GM18951 (cell line): ENCODE results near the gene FOXF1.

Source experiments
- POLR2A ChIP-seq: IDR thresholded peaks from 4 replicates; pipeline ENCODE4 v1.6.1; 2011; ENCODE audit warnings: mild to moderate bottlenecking; ENCODE audit not compliant: insufficient read length, insufficient read depth; ENCODE audit errors: extremely low read depth
- in situ Hi-C: fragments of 300-500 bp; cut with MboI; formaldehyde crosslinking; loops from one replicate; pipeline ENCODE4 v1.12.0; 2022; ENCODE audit warnings: low sequenced_read_pairs, mixed read lengths, inconsistent platforms; ENCODE audit not compliant: unreplicated experiment

FOXF1 gene

GRCh38 chr16:86510465-86511261 lies at the start of gene FOXF1:
TSS of gene FOXF1 (plus strand) at chr16:86510527. CDS start at chr16:86510570, 43 bp downstream.
- in situ Hi-C loops = loop anchor here (25.0 kb wide), 2 partner anchors 173 to 698 kb away; no protein-coding TSS in a partner anchor
- no peak for TF ChIP-seq POLR2A

DNA sequence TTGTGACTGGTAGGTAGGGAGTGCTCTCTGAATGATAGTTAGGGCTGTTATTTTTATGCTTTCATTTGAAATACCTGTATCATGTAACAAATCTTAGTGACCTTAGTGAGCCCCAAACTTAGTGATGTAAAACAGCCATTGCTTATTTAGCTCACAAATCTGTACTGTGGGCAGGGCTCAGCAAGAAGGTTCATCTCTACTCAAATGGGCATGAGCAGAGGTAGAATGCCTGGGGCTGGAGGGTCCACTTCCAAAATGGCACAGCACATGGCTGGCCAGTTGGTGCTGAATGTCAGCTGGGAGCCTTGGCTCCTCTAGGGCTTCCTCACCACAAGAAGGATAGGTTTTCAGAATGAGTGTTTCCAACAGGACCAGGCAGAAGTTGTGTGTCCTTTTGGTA lies 49.3 kb upstream of the FOXF1 start:
- in situ Hi-C loops = no loop called here
- TF ChIP-seq POLR2A = no peak

- in situ Hi-C loops = no loop called here
- TF ChIP-seq POLR2A = no peak
Observed at GRCh38 chr16:86462334-86463084, 47.8 kb upstream of the FOXF1 start.

GRCh38 chr16:86464044-86464443 lies 46.3 kb upstream of the FOXF1 start:
- in situ Hi-C loops = no loop called here
- no peak for TF ChIP-seq POLR2A

- in situ Hi-C loops = no loop called here
- TF ChIP-seq POLR2A = no peak
Observed at GRCh38 chr16:86465434-86465833, 44.9 kb upstream of the FOXF1 start.

- no peak for TF ChIP-seq POLR2A
- in situ Hi-C loops = no loop called here
Observed at GRCh38 chr16:86466696-86467406, 43.5 kb upstream of the FOXF1 start.

DNA sequence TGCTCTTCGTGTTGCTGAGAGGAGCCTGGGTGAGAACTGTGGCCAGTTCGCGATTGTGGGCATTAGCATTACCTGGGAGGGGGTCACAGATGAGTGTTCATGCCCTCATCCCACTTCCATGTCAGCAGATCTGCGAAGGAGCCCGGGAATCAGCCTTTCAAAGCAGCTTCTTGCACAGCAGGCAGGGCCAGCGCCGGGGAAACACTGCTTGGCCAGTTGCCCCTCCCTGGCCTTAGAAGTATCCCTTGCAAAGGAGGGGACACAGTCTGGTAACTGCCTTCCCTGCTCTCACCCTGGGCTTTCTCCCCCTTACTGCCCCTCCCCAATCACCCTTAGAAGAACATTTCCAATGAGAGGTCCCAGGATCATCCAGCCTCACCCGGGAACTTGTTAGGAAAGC lies 42.8 kb upstream of the FOXF1 start:
- no peak for TF ChIP-seq POLR2A
- in situ Hi-C loops = no loop called here

GRCh38 chr16:86470964-86471363 lies 39.4 kb upstream of the FOXF1 start:
- in situ Hi-C loops = no loop called here
- no peak for TF ChIP-seq POLR2A

DNA sequence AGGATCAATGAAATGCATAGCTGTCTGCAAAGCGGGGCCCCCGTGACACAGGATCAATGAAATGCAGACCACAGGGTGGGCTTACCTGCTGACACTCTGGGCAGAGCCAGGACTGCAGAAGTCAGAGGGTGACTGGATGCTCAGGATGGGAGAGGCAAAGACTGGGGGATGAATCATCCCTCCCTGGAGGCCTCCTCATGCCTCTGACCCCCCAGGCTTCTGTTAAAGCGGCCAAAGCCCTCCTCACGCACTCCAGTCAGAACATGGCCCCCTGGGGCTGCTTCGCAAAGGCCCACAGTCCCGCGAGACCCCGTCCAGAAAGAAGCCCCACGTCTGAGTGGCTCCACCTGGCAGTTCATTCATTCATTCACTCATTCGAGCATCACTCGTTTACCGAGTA lies 38.4 kb upstream of the FOXF1 start:
- in situ Hi-C loops = no loop called here
- no peak for TF ChIP-seq POLR2A

DNA sequence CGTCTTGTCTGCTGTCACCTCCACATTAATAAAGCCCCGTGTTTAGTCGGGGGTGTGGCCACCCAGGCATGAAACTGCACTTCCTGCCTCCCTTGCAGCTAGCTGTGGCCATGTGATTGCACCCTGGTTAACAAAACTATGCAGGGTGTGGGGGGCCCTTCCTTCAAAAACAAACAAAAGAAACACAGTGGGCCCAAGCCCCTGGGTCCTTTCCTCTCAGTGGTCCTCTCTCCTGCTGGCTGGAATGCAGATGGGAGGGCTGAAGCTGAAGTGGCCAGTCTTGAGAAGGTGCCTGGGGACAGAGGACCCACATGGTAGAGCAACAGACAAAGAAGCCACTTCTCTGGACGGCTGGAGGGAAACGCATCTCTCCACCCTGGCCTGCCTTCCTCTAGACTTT lies 38.0 kb upstream of the FOXF1 start:
- no peak for TF ChIP-seq POLR2A
- in situ Hi-C loops = no loop called here

DNA sequence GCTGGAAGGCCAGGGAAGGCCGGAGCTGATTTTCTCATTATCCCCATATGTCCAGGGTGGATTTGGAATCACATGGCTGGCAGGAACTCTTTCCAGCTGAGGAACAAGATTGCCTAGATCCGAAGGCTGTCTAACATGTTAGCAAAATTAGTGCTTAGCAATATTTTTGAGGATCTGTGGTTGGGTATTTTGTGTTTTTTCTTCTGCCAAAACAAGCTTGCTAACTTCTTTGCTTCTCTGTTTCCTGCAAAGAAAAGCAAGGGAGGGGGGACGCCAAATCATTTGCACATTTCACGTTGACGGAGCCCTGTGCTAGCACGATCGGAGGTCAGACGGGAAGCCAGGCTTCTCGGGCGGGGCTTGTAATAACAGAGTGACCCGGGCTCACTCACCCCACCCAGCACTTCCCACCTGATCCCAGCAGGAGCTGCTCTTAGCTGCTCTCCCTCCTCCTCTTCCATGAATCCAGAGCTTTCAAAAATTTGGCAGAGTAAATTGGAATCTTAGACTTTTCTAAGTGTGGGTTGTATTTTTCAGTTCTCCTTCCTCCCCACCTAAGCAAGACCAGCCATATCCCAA lies 33.3 kb upstream of the FOXF1 start:
- in situ Hi-C loops = no loop called here

DNA sequence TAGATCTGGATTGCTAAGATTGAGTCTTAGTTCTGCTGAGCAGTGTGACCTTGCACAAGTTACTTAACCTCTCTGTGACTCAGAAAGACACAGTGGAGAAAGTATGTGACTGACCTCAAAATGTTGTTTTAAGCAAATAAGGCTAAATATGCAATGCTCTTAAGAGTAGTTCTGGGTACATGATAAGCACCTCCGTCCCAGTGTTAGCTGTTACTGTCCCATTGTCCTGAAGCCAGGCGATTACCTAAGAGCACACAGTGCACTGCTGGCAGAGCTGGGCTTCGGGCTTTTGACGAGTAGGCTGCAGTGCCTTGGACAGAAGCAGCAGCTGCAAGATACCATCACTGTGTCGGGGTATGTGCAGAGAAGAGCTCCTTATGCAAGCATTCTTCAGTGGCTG lies 32.7 kb upstream of the FOXF1 start:
- TF ChIP-seq POLR2A = no peak
- in situ Hi-C loops = no loop called here

More for the DNA sequence above, 33.3 kb upstream of the FOXF1 start:
- TF ChIP-seq POLR2A = no peak

GRCh38 chr16:86478779-86479178 lies 31.5 kb upstream of the FOXF1 start:
- no peak for TF ChIP-seq POLR2A
- in situ Hi-C loops = no loop called here
